GM12874 (cell line): ENCODE data around the gene ASAP2.

ENCODE experiments used
- CTCF ChIP-seq: IDR thresholded peaks from 2 replicates; pipeline ENCODE4 v1.5.1; 2011; ENCODE audit warnings: low read depth, mild to moderate bottlenecking, control low read depth, low read length, moderate library complexity; ENCODE audit not compliant: insufficient read depth

ASAP2 gene

GRCh38 chr2:9250498-9251153 lies 44.0 kb downstream of the ASAP2 start:
- TF ChIP-seq CTCF, result no peak

GRCh38 chr2:9251154-9252001 lies 44.8 kb downstream of the ASAP2 start:
- no peak for TF ChIP-seq CTCF

- no peak for TF ChIP-seq CTCF
Measured at GRCh38 chr2:9252002-9252357, 45.4 kb downstream of the ASAP2 start.

GRCh38 chr2:9255416-9255815 lies 48.8 kb downstream of the ASAP2 start:
- TF ChIP-seq CTCF, result no peak

- TF ChIP-seq CTCF, result no peak
Measured at GRCh38 chr2:9256147-9256546, 49.5 kb downstream of the ASAP2 start.

GRCh38 chr2:9256570-9257043 lies 50.0 kb downstream of the ASAP2 start:
- TF ChIP-seq CTCF, result no peak

GRCh38 chr2:9258501-9258900 lies 51.9 kb downstream of the ASAP2 start:
- no peak for TF ChIP-seq CTCF
